ENCODE measurements around the gene LMBRD2. TPM values are rescaled to one million over a fixed set of nuclear protein-coding genes. Genes with fewer than 3 reads are reported as not detected.

LMBRD2 gene
- total RNA-seq, 1 experiment from 2014 or later, result 10.3 TPM

DNA sequence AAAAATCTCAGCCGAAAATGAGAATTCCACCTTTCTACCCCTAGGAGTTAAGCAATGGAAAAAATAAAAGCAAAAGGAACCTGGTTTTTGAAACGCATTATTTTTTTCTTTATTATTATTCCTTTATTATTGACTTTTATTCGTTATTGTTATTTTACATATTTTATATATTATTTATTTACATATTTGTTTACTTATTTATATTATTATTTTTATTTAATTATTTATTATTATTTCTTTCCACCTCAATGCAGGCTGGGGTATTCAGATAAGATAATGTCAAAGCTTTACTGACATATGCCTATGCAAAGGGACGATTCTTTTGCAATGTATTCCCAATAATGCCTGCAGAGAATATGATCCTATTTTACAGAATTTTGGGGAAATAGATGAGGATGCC is 101.7 kb downstream of the LMBRD2 start:
- DNase-seq (ENCODE audit: low read depth), result no peak

Other genes starting within 250 kb of the LMBRD2 start
- gene CAPSL, start 213.3 kb downstream of the LMBRD2 start, total RNA-seq (2014; rRNA removed; shearing (Covaris generic)), result 0.37 and 0.62 TPM in 2 replicates
- not detected in 2 replicates for gene UGT3A1, start 160.5 kb downstream of the LMBRD2 start, total RNA-seq (2014; rRNA removed; shearing (Covaris generic))
- gene UGT3A2, start 85.0 kb downstream of the LMBRD2 start, total RNA-seq (2014; rRNA removed; shearing (Covaris generic)), result 0.12 and 0.34 TPM in 2 replicates
- 62.7 and 63.6 TPM in 2 replicates for gene SKP2, start 224 bp upstream of the LMBRD2 start, total RNA-seq (2014; rRNA removed; shearing (Covaris generic))
- 26.1 and 36.4 TPM in 2 replicates for gene NADK2, start 90.0 kb upstream of the LMBRD2 start, total RNA-seq (2014; rRNA removed; shearing (Covaris generic))
- gene RANBP3L, start 150.0 kb upstream of the LMBRD2 start, total RNA-seq (2014; rRNA removed; shearing (Covaris generic)), result 0.76 and 1.0 TPM in 2 replicates

Data from M059J (cell line).